ENCODE data around the gene QPRT.
"Not testable (repeated sequence)": the region's sequence is repeated elsewhere in the genome, so short reads cannot be mapped to it uniquely, and the experiment has no call there.

QPRT gene

DNA sequence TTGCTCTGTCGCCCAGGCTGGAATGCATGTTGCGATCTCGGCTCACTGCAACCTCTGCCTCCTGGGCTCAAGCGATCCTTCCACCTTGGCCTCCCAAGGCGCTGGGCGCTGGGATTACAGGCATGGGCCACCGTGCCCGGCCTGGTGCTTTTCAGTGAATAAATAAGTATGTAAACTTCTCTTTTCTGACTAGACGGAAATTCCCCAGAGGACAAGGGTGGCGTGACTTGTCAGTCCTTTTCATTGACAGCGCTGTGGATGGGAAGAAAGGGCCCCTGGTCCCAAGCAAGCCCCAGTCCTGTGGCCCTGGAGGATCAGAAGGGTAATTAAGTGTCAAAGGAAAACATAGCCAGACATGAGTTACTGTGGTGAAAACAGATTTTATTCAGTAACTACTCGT is 25.5 kb upstream of the QPRT start:
- no peak for DNase-seq (ENCODE audit: low spot score)
- POLR2A ChIA-PET (ENCODE audit: low non-redundant PET): no interaction called here
- CTCF ChIA-PET: no interaction called here
- H3K27ac ChIP-seq: no peak overlapping the region
- TF ChIP-seq, protein P1, sequence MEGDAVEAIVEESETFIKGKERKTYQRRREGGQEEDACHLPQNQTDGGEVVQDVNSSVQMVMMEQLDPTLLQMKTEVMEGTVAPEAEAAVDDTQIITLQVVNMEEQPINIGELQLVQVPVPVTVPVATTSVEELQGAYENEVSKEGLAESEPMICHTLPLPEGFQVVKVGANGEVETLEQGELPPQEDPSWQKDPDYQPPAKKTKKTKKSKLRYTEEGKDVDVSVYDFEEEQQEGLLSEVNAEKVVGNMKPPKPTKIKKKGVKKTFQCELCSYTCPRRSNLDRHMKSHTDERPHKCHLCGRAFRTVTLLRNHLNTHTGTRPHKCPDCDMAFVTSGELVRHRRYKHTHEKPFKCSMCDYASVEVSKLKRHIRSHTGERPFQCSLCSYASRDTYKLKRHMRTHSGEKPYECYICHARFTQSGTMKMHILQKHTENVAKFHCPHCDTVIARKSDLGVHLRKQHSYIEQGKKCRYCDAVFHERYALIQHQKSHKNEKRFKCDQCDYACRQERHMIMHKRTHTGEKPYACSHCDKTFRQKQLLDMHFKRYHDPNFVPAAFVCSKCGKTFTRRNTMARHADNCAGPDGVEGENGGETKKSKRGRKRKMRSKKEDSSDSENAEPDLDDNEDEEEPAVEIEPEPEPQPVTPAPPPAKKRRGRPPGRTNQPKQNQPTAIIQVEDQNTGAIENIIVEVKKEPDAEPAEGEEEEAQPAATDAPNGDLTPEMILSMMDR (conservative IDR thresholded peaks at IDR 0.05; ENCODE audit: low read depth): no peak

DNA sequence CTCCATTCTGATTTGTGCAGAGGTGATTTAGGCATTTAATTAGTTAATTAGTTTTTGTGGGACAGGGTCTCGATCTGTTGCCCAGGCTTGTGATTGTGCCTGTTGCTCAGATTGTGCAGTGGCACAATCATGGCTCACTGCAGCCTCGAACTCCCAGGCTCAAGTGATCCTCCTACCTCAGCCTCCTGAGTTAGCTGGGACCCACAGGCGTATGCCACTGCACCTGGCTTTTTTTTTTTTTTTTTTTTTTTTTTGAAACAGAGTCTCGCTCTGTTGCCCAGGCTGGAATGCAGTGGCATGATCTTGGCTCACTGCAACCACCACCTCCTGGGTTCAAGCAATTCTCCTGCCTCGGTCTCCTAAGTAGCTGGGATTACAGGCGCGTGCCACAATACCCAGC is 25.1 kb upstream of the QPRT start:
- H3K27ac ChIP-seq; CTCF ChIA-PET; DNase-seq (ENCODE audit: low spot score): not testable (repeated sequence)
- POLR2A ChIA-PET (ENCODE audit: low non-redundant PET): interaction anchor here (0.7 kb wide), 1 partner anchor 137 kb away, joined by 11 read pairs; the partner anchor contains the start of gene KIF22

DNA sequence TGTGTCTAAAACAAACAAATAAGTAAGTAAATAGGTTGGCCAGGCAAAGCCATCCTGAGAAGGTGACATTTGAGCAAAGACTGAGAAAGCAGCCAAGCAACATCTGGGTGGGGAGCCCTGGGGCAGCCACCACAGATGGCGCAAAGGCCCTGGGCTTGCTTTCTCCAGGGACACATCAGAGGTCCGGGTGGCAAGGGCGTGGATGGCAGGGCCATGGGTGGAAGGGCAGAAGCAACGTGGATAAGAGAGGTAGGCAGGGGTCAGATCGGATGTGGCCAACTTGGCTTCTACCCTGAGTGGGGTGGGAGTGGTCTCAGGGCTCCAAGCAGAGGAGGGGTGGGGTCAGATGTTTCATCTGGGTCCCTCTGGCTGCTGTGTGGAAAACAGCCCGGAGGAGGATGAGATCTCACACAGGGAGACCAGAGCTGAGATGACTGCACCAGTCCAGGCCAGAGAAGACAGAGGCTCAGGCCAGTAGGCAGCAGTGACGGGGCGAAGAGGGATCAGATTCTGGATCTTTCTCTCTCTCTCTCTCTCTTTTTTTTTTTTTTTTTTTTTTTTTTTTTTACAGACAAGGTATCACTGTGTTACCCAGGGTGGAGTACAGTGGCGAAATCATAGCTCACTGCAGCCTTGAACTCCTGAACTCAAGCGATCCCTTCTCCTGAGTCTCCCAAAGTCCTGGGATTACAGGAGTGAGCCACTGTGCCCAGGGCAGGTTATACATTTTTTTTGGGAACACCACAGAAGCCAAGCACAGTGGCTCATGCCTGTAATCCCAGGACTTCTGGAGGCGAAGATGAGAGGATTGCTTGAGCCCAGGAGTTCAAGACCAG is 22.1 kb upstream of the QPRT start:
- CTCF ChIA-PET: no interaction called here

DNA sequence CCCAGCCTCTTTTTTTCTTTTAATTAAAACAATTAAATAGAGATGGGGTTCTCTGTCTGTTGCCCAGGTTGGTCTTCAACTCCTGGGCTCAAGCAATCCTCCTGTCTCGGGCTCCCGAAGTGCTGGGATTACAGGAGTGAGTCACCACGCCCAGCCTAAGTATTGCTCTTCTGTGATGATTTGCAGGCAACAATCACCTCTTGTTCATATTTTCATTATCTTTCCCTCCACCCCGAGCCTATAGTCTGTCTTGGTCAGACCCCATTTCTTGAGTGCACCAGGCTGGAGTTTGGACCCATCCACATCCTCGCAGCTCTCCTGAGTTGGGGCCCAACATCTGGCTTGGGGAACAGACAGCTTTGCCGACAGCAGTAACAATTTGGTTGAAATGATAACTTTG is 20.3 kb upstream of the QPRT start:
- TF ChIP-seq, protein P1 (conservative IDR thresholded peaks at IDR 0.05; ENCODE audit: low read depth): no peak
- DNase-seq (ENCODE audit: low spot score): no peak
- CTCF ChIA-PET: no interaction called here
- POLR2A ChIA-PET (ENCODE audit: low non-redundant PET): no interaction called here
- H3K27ac ChIP-seq: no peak overlapping the region

More for the DNA sequence above, 22.1 kb upstream of the QPRT start:
- no peak for DNase-seq (ENCODE audit: low spot score)
- no peak overlapping the region for H3K27ac ChIP-seq
- TF ChIP-seq, protein P1 (conservative IDR thresholded peaks at IDR 0.05; ENCODE audit: low read depth): no peak
- POLR2A ChIA-PET (ENCODE audit: low non-redundant PET): no interaction called here

DNA sequence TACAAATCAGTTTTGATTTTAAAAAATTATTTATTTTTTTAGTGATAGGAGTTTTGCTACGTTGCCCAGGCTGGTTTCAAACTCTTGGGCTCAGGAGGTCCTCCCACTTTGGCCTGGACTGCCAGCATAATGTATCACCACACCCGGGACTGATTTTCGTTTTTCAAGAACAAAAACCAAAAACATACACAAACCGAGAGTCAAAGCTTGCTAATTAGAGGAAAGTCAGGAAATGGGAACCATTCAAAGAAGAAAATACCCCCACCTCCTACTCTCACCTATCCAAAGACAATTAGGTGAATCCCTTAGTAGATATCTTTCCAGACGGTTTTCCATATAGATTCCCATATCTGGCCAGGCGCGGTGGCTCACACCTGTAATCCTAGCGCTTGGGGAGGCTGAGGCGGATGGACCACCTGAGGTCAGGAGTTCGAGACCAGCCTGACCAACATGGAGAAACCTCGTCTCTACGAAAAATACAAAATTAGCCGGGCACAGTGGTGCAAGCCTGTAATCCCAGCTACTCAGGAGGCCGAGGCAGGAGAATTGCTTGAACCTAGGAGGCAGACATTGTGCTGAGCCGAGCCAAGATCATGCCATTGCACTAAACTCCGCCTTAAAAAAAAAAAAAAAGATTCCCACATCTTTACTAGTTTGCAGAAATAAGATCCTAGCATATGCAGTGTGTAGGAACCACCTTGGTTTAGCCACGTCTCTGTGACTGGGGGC is 16.8 kb upstream of the QPRT start:
- H3K27ac ChIP-seq: no peak overlapping the region
- TF ChIP-seq, protein P1 (conservative IDR thresholded peaks at IDR 0.05; ENCODE audit: low read depth): no peak
- ChIA-PET CTCF (interaction anchor here (0.6 kb wide), 1 partner anchor 34 kb away, joined by 3 read pairs; no protein-coding TSS in a partner anchor), POLR2A (ENCODE audit: low non-redundant PET) (no interaction called here)
- no peak for DNase-seq (ENCODE audit: low spot score)

DNA sequence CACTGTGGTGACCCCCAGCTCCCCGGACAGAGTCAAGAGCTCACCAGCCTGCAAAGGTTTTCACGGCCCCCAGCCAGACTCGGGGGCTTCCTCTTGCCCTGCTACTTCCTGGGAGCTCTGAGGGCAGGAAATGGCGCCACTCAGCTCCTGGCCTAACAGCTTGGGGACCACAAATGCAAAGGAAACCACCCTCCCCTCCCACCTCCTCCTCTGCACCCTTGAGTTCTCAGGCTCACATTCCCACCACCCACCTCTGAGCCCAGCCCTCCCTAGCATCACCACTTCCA is 16.3 kb upstream of the QPRT start:
- ChIA-PET POLR2A (ENCODE audit: low non-redundant PET) (no interaction called here), CTCF (no interaction called here)
- TF ChIP-seq, protein P1 (conservative IDR thresholded peaks at IDR 0.05; ENCODE audit: low read depth): no peak
- DNase-seq (ENCODE audit: low spot score): no peak
- no peak overlapping the region for H3K27ac ChIP-seq

Measured in RWPE1 (cell line).